ENCODE results near the gene INPP4A. TPM values are rescaled to one million over a fixed set of nuclear protein-coding genes. Genes with fewer than 3 reads are reported as not detected.
A peak's percentile ranks its signal among the peaks of the same experiment; 100 is the strongest.

The INPP4A gene
- total and polyA plus RNA-seq, 9 of the 15 experiments (the other 6 are each of a cell fraction or from before 2014, with no cell fraction given): 1.8 to 15.7 (median 8.3) TPM

DNA sequence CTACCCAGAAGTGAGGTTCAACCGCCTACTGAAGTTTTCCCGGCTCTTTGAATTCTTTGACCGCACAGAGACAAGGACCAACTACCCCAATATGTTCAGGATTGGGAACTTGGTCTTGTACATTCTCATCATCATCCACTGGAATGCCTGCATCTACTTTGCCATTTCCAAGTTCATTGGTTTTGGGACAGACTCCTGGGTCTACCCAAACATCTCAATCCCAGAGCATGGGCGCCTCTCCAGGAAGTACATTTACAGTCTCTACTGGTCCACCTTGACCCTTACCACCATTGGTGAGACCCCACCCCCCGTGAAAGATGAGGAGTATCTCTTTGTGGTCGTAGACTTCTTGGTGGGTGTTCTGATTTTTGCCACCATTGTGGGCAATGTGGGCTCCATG is 48.7 kb upstream of the INPP4A start:
- H3K9ac ChIP-seq (ENCODE audit: insufficient read depth in 1 of 2, low read depth in 2 of 2, low read length in 2 of 2): no peak overlapping the region
- WGBS (ENCODE audit: insufficient coverage, low coverage, missing lambda C conversion rate): 0% methylated on average over 6 of the region's 6 CpGs
- peaks cover 35 to 45% of the 10 kb centered on the region in 2 experiments for H3K27me3 ChIP-seq (ENCODE audit: control insufficient read depth in 2 of 2, insufficient read depth in 2 of 2, low read length in 2 of 2)
- no peak for TF ChIP-seq HNRNPK (IDR thresholded peaks at IDR 0.05; ENCODE audit: low read depth, low read length, poor library complexity, severe bottlenecking)
- no peak for TF ChIP-seq ZNF140 (CRISPR knock-in tag; IDR thresholded peaks at IDR 0.05)
- no peak for TF ChIP-seq GABPB1 (CRISPR knock-in tag; IDR thresholded peaks at IDR 0.05)
- TF ChIP-seq EP300 (IDR thresholded peaks at IDR 0.05; ENCODE audit: low read length): no peak
- TF ChIP-seq KDM5B (IDR thresholded peaks at IDR 0.05; ENCODE audit: insufficient replicate concordance, low read depth, low read length): no peak
- no peaks in the 10 kb centered on the region for H3K36me3 ChIP-seq (ENCODE audit: control insufficient read depth, insufficient read depth, low read length)
- CTCF ChIA-PET (ENCODE audit: low intra/inter-chr PET ratio): no interaction called here
- no peak overlapping the region for H2AFZ ChIP-seq (ENCODE audit: low read depth, low read length)
- POLR2A ChIA-PET: no interaction called here
- DNase-seq (ENCODE audit: extremely low read depth in 1 of 4, low spot score in 3 of 4): no peak
- BruUV-seq (replicated peaks): no TSS peak
- no peak for ATAC-seq
- in situ Hi-C loops (cut with MboI) (loop anchor here (25.0 kb wide), 1 partner anchor 584 kb away; no protein-coding TSS in a partner anchor), intact Hi-C loops (cut with micrococcal nuclease) (no loop called here)
- H3K4me1 ChIP-seq (replicated peaks in 1 of 2; ENCODE audit: control insufficient read depth in 2 of 2, insufficient read depth in 2 of 2, low read length in 2 of 2): no peaks in the 10 kb centered on the region
- H4K20me1 ChIP-seq (replicated peaks; ENCODE audit: control insufficient read depth, insufficient read depth, low read length): no peaks in the 10 kb centered on the region; the same call in 1 of the 2 replicates
- H3K27ac ChIP-seq (ENCODE audit: extremely low read depth, low read depth, low read length): no peak overlapping the region
- H3K4me3 ChIP-seq: no peak overlapping the region
- FAIRE-seq: no peak
- H3K9me3 ChIP-seq (replicated peaks; ENCODE audit: control insufficient read depth, insufficient read depth, low read depth, low read length): no peaks in the 10 kb centered on the region
- no peaks in the 10 kb centered on the region for H3K79me2 ChIP-seq (ENCODE audit: control insufficient read depth, insufficient read depth, low read length)
- no peaks in the 10 kb centered on the region for H3K9me1 ChIP-seq (ENCODE audit: control insufficient read depth, insufficient read depth, low read length)
- no peak overlapping the region for H3K4me2 ChIP-seq (ENCODE audit: insufficient read depth, low read length)

DNA sequence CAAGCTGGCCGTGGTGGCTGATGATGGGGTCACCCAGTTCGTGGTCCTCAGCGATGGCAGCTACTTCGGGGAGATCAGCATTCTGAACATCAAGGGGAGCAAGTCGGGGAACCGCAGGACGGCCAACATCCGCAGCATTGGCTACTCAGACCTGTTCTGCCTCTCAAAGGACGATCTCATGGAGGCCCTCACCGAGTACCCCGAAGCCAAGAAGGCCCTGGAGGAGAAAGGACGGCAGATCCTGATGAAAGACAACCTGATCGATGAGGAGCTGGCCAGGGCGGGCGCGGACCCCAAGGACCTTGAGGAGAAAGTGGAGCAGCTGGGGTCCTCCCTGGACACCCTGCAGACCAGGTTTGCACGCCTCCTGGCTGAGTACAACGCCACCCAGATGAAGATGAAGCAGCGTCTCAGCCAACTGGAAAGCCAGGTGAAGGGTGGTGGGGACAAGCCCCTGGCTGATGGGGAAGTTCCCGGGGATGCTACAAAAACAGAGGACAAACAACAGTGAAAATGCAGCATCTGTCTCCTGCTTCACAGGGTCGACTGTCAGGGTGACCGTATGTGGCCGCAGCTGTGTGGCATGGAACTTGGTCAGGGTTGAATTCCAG is 47.8 kb upstream of the INPP4A start:
- no peaks in the 10 kb centered on the region for H3K36me3 ChIP-seq (ENCODE audit: control insufficient read depth, insufficient read depth, low read length)
- ATAC-seq (no peak), FAIRE-seq (no peak), DNase-seq (ENCODE audit: extremely low read depth in 1 of 4, low spot score in 3 of 4) (no peak)
- 0 out of 4 replicates have a peak overlapping the region, but pooled peaks of 1 of the 2 experiments have one; percentile 12 for H3K9ac ChIP-seq (ENCODE audit: insufficient read depth in 1 of 2, low read depth in 2 of 2, low read length in 2 of 2)
- no TSS peak for BruUV-seq (replicated peaks)
- no peaks in the 10 kb centered on the region for H3K9me1 ChIP-seq (ENCODE audit: control insufficient read depth, insufficient read depth, low read length)
- in situ Hi-C loops (cut with MboI) (loop anchor here (25.0 kb wide), 1 partner anchor 585 kb away; no protein-coding TSS in a partner anchor), intact Hi-C loops (cut with micrococcal nuclease) (no loop called here)
- CTCF ChIA-PET (ENCODE audit: low intra/inter-chr PET ratio): no interaction called here
- no peak overlapping the region for H3K27ac ChIP-seq (ENCODE audit: extremely low read depth, low read depth, low read length)
- no peaks in the 10 kb centered on the region for H3K4me1 ChIP-seq (replicated peaks in 1 of 2; ENCODE audit: control insufficient read depth in 2 of 2, insufficient read depth in 2 of 2, low read length in 2 of 2)
- H3K9me3 ChIP-seq (replicated peaks; ENCODE audit: control insufficient read depth, insufficient read depth, low read depth, low read length): no peaks in the 10 kb centered on the region
- H3K4me2 ChIP-seq (ENCODE audit: insufficient read depth, low read length): no peak overlapping the region
- no peaks in the 10 kb centered on the region for H3K79me2 ChIP-seq (ENCODE audit: control insufficient read depth, insufficient read depth, low read length)
- peaks cover 31 to 37% of the 10 kb centered on the region in 2 experiments for H3K27me3 ChIP-seq (ENCODE audit: control insufficient read depth in 2 of 2, insufficient read depth in 2 of 2, low read length in 2 of 2)
- no peaks in the 10 kb centered on the region for H4K20me1 ChIP-seq (replicated peaks; ENCODE audit: control insufficient read depth, insufficient read depth, low read length)
- H3K4me3 ChIP-seq: no peak overlapping the region
- H2AFZ ChIP-seq (ENCODE audit: low read depth, low read length): no peak overlapping the region
- POLR2A ChIA-PET: interaction anchor here (0.7 kb wide), 1 partner anchor 735 kb away, joined by 3 read pairs; no protein-coding TSS in a partner anchor
- 1% methylated on average over 23 of the region's 23 CpGs for WGBS (ENCODE audit: insufficient coverage, low coverage, missing lambda C conversion rate)
- TF ChIP-seq PHTF2 (CRISPR knock-in tag; IDR thresholded peaks at IDR 0.05) (no peak), ZNF507 (tag; conservative IDR thresholded peaks at IDR 0.05) (no peak), KDM2B (CRISPR knock-in tag; IDR thresholded peaks at IDR 0.05) (no peak)
- TF ChIP-seq, protein P1, sequence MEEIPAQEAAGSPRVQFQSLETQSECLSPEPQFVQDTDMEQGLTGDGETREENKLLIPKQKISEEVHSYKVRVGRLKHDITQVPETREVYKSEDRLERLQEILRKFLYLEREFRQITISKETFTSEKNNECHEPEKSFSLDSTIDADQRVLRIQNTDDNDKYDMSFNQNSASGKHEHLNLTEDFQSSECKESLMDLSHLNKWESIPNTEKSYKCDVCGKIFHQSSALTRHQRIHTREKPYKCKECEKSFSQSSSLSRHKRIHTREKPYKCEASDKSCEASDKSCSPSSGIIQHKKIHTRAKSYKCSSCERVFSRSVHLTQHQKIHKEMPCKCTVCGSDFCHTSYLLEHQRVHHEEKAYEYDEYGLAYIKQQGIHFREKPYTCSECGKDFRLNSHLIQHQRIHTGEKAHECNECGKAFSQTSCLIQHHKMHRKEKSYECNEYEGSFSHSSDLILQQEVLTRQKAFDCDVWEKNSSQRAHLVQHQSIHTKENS (CRISPR knock-in tag; IDR thresholded peaks at IDR 0.05): no peak
- TF ChIP-seq, protein P2, sequence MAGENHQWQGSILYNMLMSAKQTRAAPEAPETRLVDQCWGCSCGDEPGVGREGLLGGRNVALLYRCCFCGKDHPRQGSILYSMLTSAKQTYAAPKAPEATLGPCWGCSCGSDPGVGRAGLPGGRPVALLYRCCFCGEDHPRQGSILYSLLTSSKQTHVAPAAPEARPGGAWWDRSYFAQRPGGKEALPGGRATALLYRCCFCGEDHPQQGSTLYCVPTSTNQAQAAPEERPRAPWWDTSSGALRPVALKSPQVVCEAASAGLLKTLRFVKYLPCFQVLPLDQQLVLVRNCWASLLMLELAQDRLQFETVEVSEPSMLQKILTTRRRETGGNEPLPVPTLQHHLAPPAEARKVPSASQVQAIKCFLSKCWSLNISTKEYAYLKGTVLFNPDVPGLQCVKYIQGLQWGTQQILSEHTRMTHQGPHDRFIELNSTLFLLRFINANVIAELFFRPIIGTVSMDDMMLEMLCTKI (IDR thresholded peaks at IDR 0.05; ENCODE audit: partially characterized antibody): no peak
- TF ChIP-seq, protein P3, sequence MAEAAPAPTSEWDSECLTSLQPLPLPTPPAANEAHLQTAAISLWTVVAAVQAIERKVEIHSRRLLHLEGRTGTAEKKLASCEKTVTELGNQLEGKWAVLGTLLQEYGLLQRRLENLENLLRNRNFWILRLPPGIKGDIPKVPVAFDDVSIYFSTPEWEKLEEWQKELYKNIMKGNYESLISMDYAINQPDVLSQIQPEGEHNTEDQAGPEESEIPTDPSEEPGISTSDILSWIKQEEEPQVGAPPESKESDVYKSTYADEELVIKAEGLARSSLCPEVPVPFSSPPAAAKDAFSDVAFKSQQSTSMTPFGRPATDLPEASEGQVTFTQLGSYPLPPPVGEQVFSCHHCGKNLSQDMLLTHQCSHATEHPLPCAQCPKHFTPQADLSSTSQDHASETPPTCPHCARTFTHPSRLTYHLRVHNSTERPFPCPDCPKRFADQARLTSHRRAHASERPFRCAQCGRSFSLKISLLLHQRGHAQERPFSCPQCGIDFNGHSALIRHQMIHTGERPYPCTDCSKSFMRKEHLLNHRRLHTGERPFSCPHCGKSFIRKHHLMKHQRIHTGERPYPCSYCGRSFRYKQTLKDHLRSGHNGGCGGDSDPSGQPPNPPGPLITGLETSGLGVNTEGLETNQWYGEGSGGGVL (CRISPR knock-in tag; IDR thresholded peaks at IDR 0.05): no peak
